CD4-positive, alpha-beta T cell treated with Interleukin-12 subunit alpha and Interleukin-12 subunit beta, for 1 hour (primary cell): Measurements from ENCODE around the gene DRAM1.
"Not testable (repeated sequence)": the region's sequence is repeated elsewhere in the genome, so short reads cannot be mapped to it uniquely, and the experiment has no call there.

Source experiments
- DNase-seq: peaks from one replicate; pipeline ENCODE4 v3.0.0-alpha.2; 2020

The DRAM1 gene

DNA sequence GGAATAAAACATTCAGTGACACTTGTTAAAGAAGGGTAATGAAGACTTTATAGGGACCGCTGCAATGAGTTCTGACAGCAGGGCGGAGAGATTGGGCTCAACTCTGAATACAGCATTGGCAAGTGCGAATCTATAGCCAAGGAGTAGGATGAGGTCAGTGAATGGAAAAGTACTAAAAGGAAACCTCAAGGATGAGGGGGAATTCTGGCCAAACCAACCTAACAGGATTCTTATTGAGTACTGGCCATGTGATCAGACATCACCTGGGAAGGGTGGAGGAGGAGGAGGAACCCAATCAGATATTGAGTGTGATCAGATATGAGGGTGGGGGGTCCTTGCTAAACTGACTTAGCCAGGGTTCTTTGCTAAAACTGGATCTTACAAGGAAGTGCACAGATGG, 31.0 kb downstream of the DRAM1 start:
- DNase-seq: no peak

DNA sequence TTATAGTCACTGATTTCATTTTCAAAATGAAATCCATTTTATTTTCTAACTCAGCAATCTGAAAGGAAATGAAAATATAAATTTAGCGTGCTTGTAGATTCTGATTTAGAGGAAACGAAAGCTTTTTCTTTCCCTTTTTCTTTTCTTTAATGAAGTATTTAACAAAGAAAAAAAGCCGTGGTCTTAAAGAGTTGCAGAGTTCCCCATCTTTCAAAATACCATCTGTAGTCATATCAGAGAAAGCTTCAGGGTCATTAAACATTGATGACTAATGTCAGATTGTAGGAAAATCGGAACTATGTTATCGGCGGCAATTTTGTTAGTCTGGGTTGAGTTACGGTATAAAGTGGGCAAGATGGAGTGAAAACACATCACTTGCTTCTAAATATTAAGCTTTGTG, 32.3 kb downstream of the DRAM1 start:
- DNase-seq: no peak

DNA sequence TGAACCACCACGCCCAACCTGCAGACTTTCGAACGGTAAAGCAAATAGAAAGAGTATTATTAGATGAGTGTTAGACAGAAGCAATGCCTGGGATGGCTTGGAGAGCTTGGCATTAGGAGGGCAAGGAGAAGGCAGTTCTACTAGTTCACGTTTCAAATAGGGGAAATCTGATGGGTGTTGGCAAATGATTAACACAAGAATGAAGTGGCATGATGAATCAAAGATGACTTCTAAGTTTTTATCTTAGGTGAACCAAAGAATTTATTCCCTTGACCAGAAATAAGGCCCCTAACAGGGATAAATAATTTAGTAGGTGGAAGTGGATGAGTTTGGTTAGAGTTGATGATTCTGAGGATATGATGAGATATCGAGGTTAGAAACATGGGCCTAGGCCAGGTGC, 38.5 kb downstream of the DRAM1 start:
- DNase-seq: no peak

DNA sequence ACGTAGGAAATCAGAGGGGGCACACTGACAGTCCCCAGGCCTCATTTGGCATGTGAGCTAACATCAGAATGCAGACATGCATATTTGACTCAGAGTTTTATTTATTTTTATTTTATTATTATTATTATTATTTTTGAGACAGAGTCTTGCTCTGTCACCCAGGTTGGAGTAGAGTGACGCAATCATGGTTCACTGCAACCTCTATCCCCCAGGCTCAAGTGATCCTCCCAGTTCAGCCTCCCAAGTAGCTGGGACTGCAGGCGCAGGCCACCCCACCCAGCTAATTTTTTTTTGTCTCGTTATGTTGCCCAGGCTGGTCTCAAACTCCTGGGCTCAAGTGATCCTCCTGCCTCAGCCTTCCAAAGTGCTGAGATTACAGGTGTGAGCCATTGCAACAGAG, 41.4 kb downstream of the DRAM1 start:
- not testable (repeated sequence) for DNase-seq

DNA sequence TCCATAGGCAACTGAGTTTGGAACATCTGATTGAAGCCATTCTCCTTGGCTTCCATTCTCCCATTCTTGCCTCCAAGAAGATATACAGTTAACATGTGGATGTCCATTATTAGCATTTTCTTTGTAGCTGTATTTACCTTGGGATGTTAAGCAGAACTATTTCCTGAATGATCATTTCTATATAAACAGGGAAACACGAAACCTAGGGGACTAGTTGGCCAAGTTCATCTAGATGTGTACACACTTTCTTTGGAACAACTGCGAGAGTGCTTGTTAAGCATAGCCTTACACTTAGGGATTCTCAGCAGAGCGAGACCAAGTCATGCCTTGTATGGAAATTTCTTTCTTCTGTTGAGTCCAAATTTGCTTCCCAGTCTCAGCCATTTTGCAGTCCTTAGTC, 42.1 kb downstream of the DRAM1 start:
- no peak for DNase-seq

DNA sequence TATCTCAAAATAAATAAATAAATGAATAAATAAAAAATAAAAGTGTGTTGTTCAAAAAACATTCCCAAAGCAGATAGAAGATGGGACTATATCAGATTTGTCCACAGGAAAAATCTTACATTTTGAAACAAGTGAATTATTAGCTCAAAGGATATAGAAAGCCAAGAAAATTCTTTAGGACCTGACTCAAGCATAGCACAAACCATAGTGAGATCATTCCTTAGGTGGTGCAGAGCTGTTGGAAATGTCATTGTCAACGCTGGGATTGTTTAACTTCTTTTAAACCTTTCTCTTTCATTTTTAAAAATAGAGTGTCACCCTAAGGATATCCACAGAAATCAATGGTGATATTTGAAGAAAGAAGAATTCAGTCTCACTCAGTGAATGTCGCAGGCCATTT, 43.5 kb downstream of the DRAM1 start:
- DNase-seq: no peak

DNA sequence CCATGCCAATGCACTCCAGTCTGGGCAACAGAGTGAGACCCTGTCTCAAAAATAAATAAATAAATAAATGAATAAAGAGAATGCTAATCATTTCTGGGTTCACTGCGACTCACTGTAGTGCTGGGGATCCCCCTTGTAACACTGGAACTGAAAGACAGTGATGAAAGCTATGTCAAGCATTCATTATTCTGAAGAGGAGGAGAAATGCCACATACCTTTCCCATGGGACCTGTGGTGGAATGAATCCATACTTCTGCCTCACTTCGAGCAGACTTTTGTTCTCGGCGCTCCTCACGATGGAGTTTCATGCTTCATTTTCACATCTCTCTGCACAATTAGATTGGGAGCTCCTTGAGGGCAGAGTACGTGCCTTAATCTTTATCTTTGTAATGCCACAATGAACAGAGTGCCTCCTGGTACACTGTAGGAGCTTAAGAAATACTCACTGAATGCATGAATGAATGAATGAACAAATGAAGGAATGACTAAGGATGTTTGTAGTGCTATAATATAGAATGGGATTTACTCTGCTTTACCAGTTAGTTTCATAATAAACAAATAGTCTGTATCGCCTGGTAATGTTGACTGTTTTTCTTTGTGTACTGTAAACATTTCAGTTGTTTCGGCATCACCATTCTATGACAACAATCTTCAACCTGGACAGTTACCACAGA, 45.8 kb downstream of the DRAM1 start:
- DNase-seq: no peak

DNA sequence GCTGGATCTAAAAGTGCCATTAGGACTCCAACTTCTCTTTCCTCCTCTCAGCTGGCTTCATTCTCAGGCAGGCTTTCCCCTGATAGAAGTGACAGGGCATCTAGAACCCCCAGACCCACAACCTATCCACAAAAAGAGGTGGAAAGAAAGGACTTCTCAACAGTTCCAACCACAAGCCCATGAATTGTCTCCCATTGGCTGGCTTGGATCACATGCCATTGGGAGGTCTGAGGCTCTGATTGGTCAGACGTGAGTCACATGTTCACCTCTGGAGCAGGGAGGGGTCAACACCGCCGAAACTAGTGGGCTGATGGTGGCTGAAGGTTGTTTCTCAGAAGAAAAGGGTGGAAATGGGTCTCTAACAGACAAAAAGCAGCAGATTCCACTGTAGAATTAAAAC, 47.2 kb downstream of the DRAM1 start:
- no peak for DNase-seq

DNA sequence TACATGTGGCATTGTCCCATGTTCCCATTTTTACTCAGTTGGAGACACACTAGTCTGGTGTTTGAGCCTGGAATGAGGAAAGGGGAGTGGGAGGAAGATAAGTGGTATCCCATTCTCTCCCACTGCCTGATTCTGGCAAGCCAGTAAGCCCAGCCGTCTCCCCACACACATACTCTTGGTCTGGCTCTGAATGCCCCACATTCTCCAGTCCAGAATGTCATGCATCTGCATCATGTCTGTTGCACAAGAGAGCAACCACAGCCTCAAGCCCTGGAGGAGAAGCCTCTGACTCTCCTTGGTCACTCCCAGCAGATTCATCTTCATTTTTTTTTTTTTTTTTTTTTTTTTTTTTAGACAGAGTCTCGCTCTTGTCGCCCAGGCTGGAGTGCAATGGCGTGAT, 48.0 kb downstream of the DRAM1 start:
- DNase-seq: no peak

DNA sequence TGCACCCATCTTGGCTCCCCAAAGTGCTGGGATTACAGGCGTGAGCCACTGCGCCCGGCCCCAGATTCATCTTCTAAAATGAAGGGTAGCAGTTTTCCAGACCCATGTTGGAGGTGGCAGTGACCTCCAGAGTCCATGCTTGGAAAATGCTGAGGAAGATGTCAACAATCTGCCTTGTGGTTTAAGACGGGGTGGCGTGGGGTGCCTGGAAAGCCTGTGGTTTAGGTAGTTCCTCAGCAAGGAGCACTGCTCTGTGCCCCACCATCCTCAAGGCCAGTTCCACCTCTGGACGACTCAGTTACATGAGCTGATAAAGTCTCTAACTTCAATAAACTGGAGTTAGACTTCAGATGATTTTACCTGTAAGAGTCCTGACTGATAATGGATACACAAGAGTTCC, 48.6 kb downstream of the DRAM1 start:
- DNase-seq: no peak

DNA sequence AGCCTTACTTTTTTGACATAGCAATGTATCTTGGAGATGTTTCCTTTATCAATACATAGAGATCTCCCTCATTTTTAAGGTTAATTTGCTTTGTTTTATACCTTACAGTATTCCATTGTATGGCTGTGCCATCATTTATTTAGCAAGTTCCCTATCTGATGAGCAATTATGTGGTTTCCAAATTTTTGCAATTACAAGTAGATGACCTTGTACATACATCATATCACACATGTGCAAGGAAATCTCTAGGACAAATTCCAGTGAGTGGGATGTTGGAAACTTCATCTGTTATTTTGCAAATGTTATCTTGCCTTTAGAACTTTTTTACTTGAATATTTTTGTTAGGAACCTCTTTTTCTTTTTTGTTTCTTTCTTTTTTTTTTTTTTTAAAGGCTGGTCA, 49.7 kb downstream of the DRAM1 start:
- no peak for DNase-seq

DNA sequence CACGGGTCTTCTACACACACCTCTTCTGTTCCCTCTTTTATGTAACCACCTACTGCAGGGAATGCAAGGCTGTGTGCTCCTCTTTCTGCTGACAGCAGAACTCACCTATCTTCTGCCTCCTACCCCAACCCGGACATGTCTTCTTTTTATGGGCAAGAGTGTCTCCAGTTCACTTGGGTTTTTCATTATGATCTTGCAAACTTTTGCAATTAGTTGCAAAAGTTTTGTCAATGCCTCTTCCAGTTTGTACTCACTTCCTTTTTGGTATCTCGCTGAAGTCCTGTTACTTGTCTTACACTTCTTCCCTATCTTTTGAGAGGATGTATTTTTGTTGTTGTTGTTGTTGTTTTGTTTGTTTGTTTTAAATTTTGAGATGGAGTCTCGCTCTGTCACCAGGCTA, 50.6 kb downstream of the DRAM1 start:
- DNase-seq: no peak

DNA sequence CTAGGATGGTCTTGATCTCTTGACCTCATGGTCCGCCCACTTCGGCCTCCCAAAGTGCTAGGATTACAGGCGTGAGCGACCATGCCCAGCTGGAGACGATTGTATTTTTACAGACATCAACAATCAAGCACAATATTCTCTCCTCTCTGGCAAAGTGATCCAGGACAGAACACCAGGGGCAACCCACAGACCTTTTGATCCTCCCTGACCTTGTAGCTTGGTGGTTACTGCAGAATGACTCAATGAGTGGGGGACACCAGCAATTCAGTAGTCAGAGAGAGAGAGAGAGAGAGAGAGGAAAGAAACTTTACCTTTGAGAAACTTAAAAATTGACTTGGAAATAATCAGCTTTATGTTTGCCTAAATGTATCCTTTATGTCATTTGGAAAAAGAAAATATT, 51.2 kb downstream of the DRAM1 start:
- no peak for DNase-seq

DNA sequence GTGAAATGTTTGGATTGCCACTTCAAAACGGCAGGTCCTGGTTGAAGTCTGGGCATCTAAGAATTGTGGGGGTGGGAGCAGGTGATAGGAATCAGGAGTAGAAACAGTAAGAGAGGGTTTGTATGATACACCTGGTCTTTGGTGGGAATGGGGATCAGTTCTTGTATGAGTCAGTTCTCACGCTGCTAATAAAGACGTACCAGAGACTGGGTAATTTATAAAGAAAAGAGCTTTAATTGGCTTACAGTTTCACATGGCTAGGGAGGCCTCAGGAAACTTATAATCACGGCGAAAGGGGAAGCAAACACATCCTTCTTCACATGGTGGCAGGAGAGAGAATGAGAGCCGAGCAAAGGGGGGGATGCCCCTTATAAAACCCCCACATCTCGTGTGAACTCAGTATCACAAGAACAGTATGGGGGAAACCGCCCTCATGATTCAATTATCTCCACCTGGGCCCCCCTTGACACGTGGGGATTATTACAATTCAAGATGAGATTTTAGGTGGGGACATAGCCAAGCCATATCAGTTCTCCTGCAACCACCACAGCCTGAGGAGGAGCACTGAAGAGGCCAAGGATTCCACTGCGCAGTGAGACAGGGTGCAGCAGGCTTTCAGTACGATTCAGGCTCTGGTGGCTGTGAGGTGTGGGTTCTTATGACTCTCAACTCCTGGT, 52.1 kb downstream of the DRAM1 start:
- DNase-seq: no peak

DNA sequence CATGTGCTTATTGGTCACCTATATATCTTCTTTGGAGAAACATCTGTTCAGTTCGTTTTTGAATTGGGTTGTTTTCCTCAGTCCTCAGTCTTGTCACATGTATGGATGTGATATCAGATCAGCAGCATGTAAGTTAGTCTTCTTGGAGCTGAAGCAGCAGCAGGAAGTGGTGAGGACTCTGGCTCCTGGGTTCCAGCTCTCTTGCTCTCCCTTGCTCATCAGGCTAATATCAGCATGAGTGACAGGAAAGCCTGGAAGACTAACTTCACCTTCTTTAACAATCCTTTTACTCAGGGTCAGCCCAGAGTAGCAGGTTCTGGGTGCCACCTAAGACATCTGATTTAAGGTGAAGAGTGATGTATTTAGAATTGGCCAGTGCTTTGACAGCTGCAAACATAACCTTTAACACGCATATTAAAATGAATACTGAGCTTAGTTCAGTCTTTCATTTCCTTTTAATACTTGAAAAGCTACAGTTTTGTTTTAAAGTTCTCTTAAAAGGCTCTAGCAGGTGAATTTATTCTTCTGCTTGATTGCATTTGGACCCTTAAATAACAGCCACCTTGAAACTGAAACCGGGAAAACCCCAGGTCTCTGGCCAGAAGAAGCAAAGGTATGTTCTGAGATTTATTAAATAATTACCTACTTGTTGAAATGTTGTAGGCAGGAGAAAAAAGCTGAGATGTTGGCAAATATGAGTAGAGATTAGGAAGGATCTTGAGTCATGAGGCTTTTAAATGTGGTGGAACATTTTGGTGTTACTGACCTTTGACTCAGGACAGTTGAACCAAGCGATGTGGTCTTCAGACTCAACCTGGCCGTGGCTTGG, 54.3 kb downstream of the DRAM1 start:
- DNase-seq: no peak

DNA sequence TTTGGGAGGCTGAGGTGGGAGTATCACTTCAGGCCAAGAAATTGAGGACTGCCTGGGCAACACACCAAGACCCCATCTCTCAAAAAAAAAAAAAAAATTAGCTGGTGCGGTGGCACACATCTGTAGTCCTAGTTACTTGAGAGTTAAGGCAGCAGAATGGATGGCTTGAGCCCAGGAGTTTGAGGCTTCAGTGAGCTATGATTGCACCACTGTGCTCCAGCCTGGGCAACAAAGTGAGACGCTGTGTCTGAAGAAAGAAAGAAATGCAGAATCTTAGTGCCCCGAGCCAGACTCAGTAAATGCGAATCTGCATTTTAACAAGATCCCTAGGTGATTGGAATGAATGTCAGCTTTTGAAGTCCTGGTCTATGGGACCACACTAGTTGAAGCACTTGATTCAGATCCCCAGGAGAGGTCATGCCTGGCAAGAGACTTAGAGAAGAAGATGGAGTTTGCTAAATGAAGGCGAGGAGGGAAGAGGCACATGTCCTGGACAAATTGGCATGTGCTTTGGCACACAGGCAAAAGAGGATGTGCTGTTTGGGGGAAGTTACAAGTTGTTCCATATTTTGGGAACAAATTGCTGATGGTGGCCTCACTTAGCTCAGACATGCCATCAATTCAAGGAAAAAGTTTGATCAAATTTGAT, 56.6 kb downstream of the DRAM1 start:
- no peak for DNase-seq

DNA sequence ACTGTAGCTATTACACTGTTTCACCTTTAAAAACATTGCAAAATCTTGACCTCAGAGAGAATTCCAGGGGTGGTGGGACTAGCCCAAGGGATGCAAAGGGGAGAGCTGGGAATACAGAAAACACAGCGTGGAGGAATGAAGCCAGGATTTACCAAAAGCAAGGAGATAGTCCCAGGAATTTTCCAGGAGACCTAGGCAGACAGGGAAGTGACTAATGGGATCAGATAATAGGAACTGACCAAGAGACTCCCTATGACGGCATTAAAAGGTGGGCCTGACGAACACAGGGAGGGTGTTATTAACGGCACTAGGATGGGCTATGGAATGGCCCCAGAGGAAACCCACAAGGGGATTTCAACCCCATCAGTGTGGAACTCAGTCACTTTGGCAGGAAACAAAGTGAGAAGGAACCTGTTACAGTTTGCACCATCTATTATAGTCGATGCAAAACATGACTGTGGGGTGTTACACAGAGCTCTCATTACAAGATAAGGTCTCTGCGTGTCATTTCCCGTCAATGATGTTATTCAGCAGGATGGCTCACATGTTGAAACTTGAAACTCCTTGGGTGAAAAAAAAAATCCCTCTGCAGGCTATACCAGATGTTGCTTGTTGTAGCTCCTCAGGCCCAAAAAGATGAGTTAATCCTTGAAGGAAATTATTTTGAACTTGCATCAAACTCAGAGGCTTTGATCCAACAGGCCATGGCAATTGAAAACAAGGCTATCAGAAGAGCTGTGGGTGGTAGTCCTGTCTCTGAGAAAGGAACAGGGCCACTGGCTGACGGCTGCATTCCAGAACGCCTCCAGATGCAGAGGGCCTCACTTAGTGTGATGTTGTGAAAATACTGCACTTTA, 58.7 kb downstream of the DRAM1 start:
- no peak for DNase-seq

DNA sequence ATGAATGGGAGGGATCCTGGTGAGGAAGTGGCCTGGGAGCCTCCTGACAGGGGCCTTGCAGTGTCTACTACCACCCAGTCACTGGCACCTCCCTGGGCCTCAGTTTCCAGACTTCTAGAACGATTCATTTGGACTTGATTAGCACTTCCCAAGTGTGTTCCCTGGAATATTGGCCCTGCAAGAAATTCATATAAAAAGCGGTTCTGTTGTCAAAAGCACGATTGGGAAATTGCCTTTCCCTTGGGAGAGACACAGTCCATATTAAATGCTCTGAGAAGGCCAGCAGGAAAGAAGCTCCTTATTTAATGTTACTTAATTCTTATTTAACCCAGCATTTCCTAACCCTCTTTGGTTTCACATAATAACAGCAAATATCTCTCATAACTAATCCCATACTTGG, 61.9 kb downstream of the DRAM1 start:
- DNase-seq: no peak

DNA sequence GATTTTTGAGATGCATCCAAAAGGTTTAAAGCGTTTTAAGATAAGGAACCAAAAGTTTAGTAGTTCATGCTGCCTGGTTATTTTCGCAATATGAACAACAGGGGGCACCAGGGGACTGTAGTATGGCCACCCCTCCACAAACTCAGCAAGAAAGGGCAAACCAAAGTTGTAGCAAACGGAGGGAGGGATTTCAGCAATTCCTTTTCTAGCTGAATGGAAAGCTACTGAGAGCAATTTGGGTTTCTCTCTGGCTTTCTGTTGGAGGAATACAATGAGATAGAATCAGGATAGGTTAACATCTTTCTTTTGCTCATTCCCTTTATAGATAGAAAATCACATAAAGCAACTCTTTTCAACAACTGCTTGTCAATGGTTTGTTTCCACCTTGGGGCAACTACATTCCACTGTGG, 62.5 kb downstream of the DRAM1 start:
- peak; percentile 67 for DNase-seq

DNA sequence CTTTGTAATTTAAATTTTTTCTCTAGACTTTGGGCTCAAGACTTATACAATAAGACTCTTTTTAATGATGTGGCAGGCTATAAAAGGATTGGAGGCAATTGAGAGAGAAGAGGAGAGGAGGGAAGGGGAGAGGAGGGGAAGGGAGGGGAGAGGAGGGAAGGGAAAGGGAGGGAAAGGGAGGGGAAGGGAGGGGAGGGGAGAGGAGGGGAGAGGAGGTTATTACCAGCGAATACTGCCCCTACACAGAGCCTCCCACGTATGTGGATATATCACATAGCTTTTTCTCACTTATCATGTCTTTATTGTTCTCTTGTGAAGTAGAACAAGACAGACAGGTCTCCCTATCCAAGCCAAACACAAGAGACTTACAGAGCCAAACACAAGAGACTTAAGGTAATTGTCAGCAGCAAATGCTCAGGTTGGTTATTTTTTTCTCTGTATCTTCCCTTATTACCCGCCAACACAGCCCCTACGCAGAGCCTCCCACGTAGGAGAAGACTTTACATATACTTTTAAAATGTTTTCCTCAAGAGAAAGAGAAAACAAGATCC, 63.1 kb downstream of the DRAM1 start:
- no peak for DNase-seq

DNA sequence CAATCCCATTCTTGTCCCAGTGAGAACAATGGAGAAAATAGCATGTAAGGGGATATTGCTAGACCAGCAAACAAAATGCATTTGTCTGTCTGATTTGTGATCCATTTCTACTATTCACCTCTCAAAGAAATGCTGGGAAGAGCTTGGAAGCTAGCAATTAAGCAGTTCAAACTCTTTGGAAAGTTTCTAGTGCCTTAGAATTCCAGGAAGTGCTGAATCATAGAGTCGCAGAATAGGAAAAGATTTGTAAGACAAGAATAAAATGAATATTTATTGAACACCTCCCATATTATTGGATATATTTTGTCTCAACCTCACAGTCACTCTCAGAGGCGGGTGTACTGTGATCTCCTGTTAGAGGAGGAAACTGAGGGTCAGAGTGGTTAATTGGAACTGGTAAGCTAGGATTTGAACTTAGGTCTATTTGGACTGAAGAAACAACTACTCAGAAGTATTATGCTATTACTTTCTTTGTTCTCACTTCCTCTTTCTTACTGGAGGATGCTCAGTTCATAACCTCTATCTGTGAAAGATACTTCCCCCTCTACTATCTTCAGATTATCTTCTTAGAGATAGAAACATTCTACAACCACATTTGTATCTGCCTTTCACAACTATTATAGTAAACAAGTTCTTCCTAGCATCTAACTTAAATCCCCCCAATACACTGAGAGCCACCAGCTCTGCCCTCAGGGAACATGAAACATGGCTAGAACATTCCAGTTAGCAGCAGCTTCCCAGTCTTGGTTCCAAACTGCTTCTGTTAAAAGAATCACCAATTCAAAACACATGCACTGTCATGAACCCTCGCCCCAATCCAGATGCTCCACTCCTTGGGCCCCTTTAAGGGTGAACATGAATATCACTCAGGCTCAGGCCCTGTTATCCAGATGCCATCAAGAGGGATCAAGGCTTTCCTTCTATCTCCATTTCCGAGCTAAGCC, 64.2 kb downstream of the DRAM1 start:
- no peak for DNase-seq
